GM12878 (cell line): ENCODE results near the gene RGS14.
"Not testable (repeated sequence)": the region's sequence is repeated elsewhere in the genome, so short reads cannot be mapped to it uniquely, and the experiment has no call there.

Experiments
- ASH2L ChIP-seq: fragments of 300-600, 200-600 bp; sonication (generic); IDR thresholded peaks from 2 replicates; pipeline ENCODE4 v1.6.1; 2017; ENCODE audit warnings: low read depth, mild to moderate bottlenecking, borderline replicate concordance
- BRCA1 ChIP-seq: IDR thresholded peaks from 2 replicates; pipeline ENCODE4 v1.6.1; 2011; ENCODE audit warnings: low read depth, low read length, improper control_type of control experiment
- EP300 ChIP-seq, 2 experiments: fragments of 150-350 bp in 1 of 2; IDR thresholded peaks; 2 replicates each; pipeline ENCODE4 v1.6.1; 2011 to 2012; ENCODE audit warnings: low read depth in 2 of 2, low read length in 2 of 2, borderline replicate concordance in 1 of 2, improper control_type of control experiment in 1 of 2, inconsistent platforms in 1 of 2; ENCODE audit not compliant: control insufficient read depth in 1 of 2
- ESRRA ChIP-seq: IDR thresholded peaks from 2 replicates; pipeline ENCODE4 v1.6.1; 2012; ENCODE audit warnings: mild to moderate bottlenecking, low read length, improper control_type of control experiment
- EZH2 ChIP-seq: IDR thresholded peaks from 2 replicates; pipeline ENCODE4 v1.6.1; 2012; ENCODE audit warnings: low read depth, mild to moderate bottlenecking, control low read depth, inconsistent platforms, low read length, borderline replicate concordance; ENCODE audit not compliant: control insufficient read depth
- MXI1 ChIP-seq: fragments of 150-350 bp; IDR thresholded peaks from 2 replicates; pipeline ENCODE4 v1.6.1; 2011; ENCODE audit warnings: low read depth, mild to moderate bottlenecking, inconsistent platforms, low read length, improper control_type of control experiment
- NR2C2 ChIP-seq: IDR thresholded peaks from 2 replicates; pipeline ENCODE4 v1.6.1; 2011; ENCODE audit warnings: borderline replicate concordance, low read depth; ENCODE audit not compliant: control insufficient read depth, insufficient read length
- POLR2A ChIP-seq: IDR thresholded peaks from 2 replicates; pipeline ENCODE4 v1.6.1; 2011; ENCODE audit warnings: low read depth, mild to moderate bottlenecking, low read length
- RAD21 ChIP-seq: IDR thresholded peaks from 2 replicates; pipeline ENCODE4 v1.6.1; 2011; ENCODE audit warnings: mild to moderate bottlenecking, low read depth, low read length, moderate library complexity; ENCODE audit not compliant: insufficient read depth
- RB1 ChIP-seq: fragments of 450-650 bp; formaldehyde crosslinking; IDR thresholded peaks from 2 replicates; pipeline ENCODE4 v1.6.1; 2017; ENCODE audit warnings: mild to moderate bottlenecking, borderline replicate concordance
- TF ChIP-seq, protein P1 (sequence below), 3 experiments: IDR thresholded peaks in 2 of 3; conservative IDR thresholded peaks in 1 of 3; 2 replicates each; pipeline ENCODE4 v1.5.1; 2011; ENCODE audit warnings: low read depth in 3 of 3, low read length in 3 of 3, mild to moderate bottlenecking in 3 of 3, control low read depth in 2 of 3, moderate library complexity in 2 of 3, inconsistent platforms in 1 of 3, mixed read lengths in 1 of 3; ENCODE audit not compliant: control insufficient read depth in 2 of 3, insufficient read depth in 1 of 3; ENCODE audit errors: extremely low read depth in 1 of 3

DNA sequence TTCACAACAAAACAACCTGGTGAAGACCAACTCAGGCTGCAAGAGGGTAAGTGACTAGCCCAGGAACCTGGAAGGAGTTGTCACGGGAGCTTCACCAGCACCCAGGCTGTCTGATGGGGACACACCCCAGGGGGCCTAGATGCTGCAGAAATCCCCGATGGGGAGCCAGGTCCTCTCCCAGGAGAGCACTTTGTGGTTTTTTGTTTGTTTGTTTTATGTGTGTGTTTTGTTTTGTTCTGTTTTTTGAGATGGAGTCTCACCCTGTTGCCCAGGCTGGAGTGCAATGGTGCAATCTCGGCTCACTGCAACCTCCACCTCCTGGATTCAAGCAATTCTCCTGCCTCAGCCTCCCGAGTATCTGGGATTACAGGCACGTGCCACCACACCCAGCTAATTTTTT lies 17.8 kb downstream of the RGS14 start:
- not testable (repeated sequence) for TF ChIP-seq EZH2; RB1; RAD21; MXI1; ASH2L; POLR2A; ESRRA; BRCA1; NR2C2; EP300 (IDR thresholded peaks at IDR 0.05; ENCODE audit: borderline replicate concordance in 1 of 2, control insufficient read depth in 1 of 2, low read depth in 2 of 2, low read length in 2 of 2)
- TF ChIP-seq, protein P1, sequence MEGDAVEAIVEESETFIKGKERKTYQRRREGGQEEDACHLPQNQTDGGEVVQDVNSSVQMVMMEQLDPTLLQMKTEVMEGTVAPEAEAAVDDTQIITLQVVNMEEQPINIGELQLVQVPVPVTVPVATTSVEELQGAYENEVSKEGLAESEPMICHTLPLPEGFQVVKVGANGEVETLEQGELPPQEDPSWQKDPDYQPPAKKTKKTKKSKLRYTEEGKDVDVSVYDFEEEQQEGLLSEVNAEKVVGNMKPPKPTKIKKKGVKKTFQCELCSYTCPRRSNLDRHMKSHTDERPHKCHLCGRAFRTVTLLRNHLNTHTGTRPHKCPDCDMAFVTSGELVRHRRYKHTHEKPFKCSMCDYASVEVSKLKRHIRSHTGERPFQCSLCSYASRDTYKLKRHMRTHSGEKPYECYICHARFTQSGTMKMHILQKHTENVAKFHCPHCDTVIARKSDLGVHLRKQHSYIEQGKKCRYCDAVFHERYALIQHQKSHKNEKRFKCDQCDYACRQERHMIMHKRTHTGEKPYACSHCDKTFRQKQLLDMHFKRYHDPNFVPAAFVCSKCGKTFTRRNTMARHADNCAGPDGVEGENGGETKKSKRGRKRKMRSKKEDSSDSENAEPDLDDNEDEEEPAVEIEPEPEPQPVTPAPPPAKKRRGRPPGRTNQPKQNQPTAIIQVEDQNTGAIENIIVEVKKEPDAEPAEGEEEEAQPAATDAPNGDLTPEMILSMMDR (IDR thresholded peaks at IDR 0.05 in 2 of 3, conservative IDR thresholded peaks at IDR 0.05 in 1 of 3; ENCODE audit: control insufficient read depth in 2 of 3, extremely low read depth in 1 of 3, insufficient read depth in 1 of 3, low read depth in 3 of 3, low read length in 3 of 3): not testable (repeated sequence)
